HG02840 (cell line): ENCODE results near the gene UQCC2.

Experiments used
- ATAC-seq: cut with Tn5 transposase; IDR thresholded peaks from one replicate; pipeline ENCODE4 v1.9.1; 2021; ENCODE audit warnings: mild to moderate bottlenecking, moderate library complexity, moderate number of reproducible peaks; ENCODE audit not compliant: unreplicated experiment, low FRiP score

The UQCC2 gene

GRCh38 chr6:33693186-33694105, 18.1 kb downstream of the UQCC2 start:
- no peak for ATAC-seq

GRCh38 chr6:33692760-33693158, 18.7 kb downstream of the UQCC2 start:
- no peak for ATAC-seq

GRCh38 chr6:33692078-33692759, 19.3 kb downstream of the UQCC2 start:
- no peak for ATAC-seq

GRCh38 chr6:33691456-33692077, 19.9 kb downstream of the UQCC2 start:
- no peak for ATAC-seq

GRCh38 chr6:33690766-33691165, 20.7 kb downstream of the UQCC2 start:
- no peak for ATAC-seq

GRCh38 chr6:33689879-33690278, 21.6 kb downstream of the UQCC2 start:
- ATAC-seq: no peak

- ATAC-seq: no peak
These were observed 22.4 kb downstream of the UQCC2 start for GRCh38 chr6:33689148-33689494.

GRCh38 chr6:33688451-33689147, 22.9 kb downstream of the UQCC2 start:
- no peak for ATAC-seq

GRCh38 chr6:33688006-33688405, 23.5 kb downstream of the UQCC2 start:
- ATAC-seq: no peak

GRCh38 chr6:33686981-33687975, 24.2 kb downstream of the UQCC2 start:
- ATAC-seq: no peak

- ATAC-seq: no peak
These were observed 25.1 kb downstream of the UQCC2 start for GRCh38 chr6:33686225-33686924.

GRCh38 chr6:33685411-33686224, 25.9 kb downstream of the UQCC2 start:
- no peak for ATAC-seq

GRCh38 chr6:33684983-33685382, 26.5 kb downstream of the UQCC2 start:
- ATAC-seq: no peak

GRCh38 chr6:33684428-33684896, 27.0 kb downstream of the UQCC2 start:
- no peak for ATAC-seq

GRCh38 chr6:33683576-33684427, 27.7 kb downstream of the UQCC2 start:
- ATAC-seq: no peak

GRCh38 chr6:33683051-33683571, 28.4 kb downstream of the UQCC2 start:
- ATAC-seq: no peak

- ATAC-seq: no peak
These were observed 29.2 kb downstream of the UQCC2 start for GRCh38 chr6:33682341-33682740.
